Tibial nerve (tissue), 4 donors: ENCODE data around the gene KLHL5. TPM values are rescaled to one million over a fixed set of nuclear protein-coding genes. Genes with fewer than 3 reads are reported as not detected.

Experiments used
- DNase-seq, 2 donors: peaks; one replicate each; pipeline ENCODE4 v3.0.0-alpha.2; 2019; ENCODE audit warnings: low spot score in 2 of 2
- H3K27ac ChIP-seq, 4 donors: fragments of 200-600 bp; sonication (generic) in 3 of 4; one replicate each; pipeline ENCODE4 v1.5.1; 2017 to 2019; ENCODE audit warnings: mild to moderate bottlenecking in 1 of 4
- H3K27me3 ChIP-seq, 2 donors: fragments of 200-600 bp; sonication (generic) in 1 of 2; one replicate each; pipeline versions ENCODE4 v1.5.1 to v1.6.0; 2017 to 2019
- H3K36me3 ChIP-seq, 3 donors: fragments of 200-600 bp; sonication (generic); one replicate each; pipeline ENCODE4 v1.5.1; 2018 to 2019
- H3K4me1 ChIP-seq, 4 donors: fragments of 200-600 bp; sonication (generic) in 3 of 4; one replicate each; pipeline ENCODE4 v1.5.1; 2017 to 2019
- H3K4me3 ChIP-seq, 4 donors: fragments of 200-600 bp; sonication (generic) in 3 of 4; one replicate each; pipeline ENCODE4 v1.5.1; 2017 to 2019; ENCODE audit warnings: mild to moderate bottlenecking in 1 of 4, moderate library complexity in 1 of 4
- H3K9me3 ChIP-seq, 4 donors: fragments of 200-600 bp; sonication (generic) in 3 of 4; one replicate each; pipeline ENCODE4 v1.5.1; 2017 to 2019
- CTCF ChIP-seq, 5 experiments: fragments of 200-600 bp in 3 of 5; fragments of 450-650 bp in 2 of 5; sonication (generic) in 3 of 5; IDR thresholded peaks; one replicate each; pipeline ENCODE4 v1.5.1; 2016 to 2019; ENCODE audit warnings: antibody characterized with exemption in 5 of 5, mild to moderate bottlenecking in 3 of 5, moderate library complexity in 2 of 5
- EP300 ChIP-seq, 2 donors: sonication (generic); formaldehyde crosslinking; IDR thresholded peaks; one replicate each; pipeline ENCODE4 v1.6.1; 2017; ENCODE audit warnings: antibody characterized with exemption in 2 of 2, mild to moderate bottlenecking in 1 of 2
- POLR2A ChIP-seq, 2 donors: fragments of 450-650 bp; IDR thresholded peaks; one replicate each; pipeline ENCODE4 v1.6.1; 2017; ENCODE audit warnings: antibody characterized with exemption in 2 of 2, mild to moderate bottlenecking in 2 of 2, moderate library complexity in 2 of 2
- WGBS, 2 donors: methylation state at CpG; one replicate each; pipeline ENCODE4 v1.1.5; 2018; 5-methylcytosine and 5-hydroxymethylcytosine counted together
- total RNA-seq, 4 donors: library from RNA; depleted of rRNA; stranded (reverse); fragments of >200 nt; gene quantifications; one replicate each; pipeline ENCODE4 v1.1.0, GENCODE V29; 2016

KLHL5 gene
- total RNA-seq, 4 donors from 2014 or later, result 18.8 to 34.5 (median 27.5) TPM

GRCh38 chr4:39104255-39104654, 42.2 kb downstream of the KLHL5 start:
- H3K4me1 ChIP-seq, result no peaks in the 10 kb centered on the region
- no peak overlapping the region for H3K4me3 ChIP-seq
- peaks cover 0 to 35% (median 0%) of the 10 kb centered on the region in 3 donors for H3K36me3 ChIP-seq
- H3K9me3 ChIP-seq, result no peaks in the 10 kb centered on the region
- no peak for DNase-seq
- no peaks in the 10 kb centered on the region for H3K27me3 ChIP-seq
- TF ChIP-seq EP300 (IDR thresholded peaks at IDR 0.05) (no peak), POLR2A (IDR thresholded peaks at IDR 0.05) (no peak), CTCF (IDR thresholded peaks at IDR 0.05) (no peak)
- 75 to 79% methylated on average over 2 of the region's 2 CpGs for WGBS, 2 donors
- no peak overlapping the region for H3K27ac ChIP-seq

DNA sequence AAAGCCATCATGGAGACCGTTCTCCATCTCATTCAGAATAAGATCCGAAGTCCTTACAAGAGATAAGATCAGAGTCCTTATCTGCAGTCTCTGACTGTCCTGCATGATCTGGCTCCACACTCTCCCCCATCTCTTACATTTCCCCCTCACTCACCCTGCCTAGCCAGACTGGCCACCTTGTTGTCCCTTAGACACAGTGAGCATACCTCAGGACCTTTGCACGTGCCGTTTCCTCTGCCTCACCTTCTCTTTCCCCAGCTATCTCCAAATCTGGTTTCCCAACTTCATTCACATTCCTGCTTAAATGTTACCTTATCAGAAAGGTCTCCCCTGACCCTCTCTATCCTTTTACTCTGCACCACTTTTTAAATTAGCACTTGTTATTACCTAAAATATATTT, 44.0 kb downstream of the KLHL5 start:
- H3K36me3 ChIP-seq, result peaks cover 0 to 39% (median 0%) of the 10 kb centered on the region in 3 donors

GRCh38 chr4:39114436-39114835, 52.4 kb downstream of the KLHL5 start:
- 60 to 66% methylated on average over 2 of the region's 2 CpGs for WGBS, 2 donors
- Histone ChIP-seq H3K4me1 (no peaks in the 10 kb centered on the region), H3K27me3 (no peaks in the 10 kb centered on the region), H3K4me3 (no peak overlapping the region), H3K27ac (no peak overlapping the region), H3K36me3 (peaks cover 0 to 74% (median 0%) of the 10 kb centered on the region in 3 donors), H3K9me3 (no peaks in the 10 kb centered on the region)
- no peak for TF ChIP-seq CTCF (IDR thresholded peaks at IDR 0.05)
- no peak for TF ChIP-seq EP300 (IDR thresholded peaks at IDR 0.05)
- TF ChIP-seq POLR2A (IDR thresholded peaks at IDR 0.05), result no peak
- no peak for DNase-seq

More for the DNA sequence above, 44.0 kb downstream of the KLHL5 start:
- 98 to 99% methylated on average over 4 of the region's 4 CpGs for WGBS, 2 donors
- no peak overlapping the region for H3K27ac ChIP-seq
- TF ChIP-seq POLR2A (IDR thresholded peaks at IDR 0.05) (no peak), EP300 (IDR thresholded peaks at IDR 0.05) (no peak), CTCF (IDR thresholded peaks at IDR 0.05) (no peak)
- no peaks in the 10 kb centered on the region for H3K4me1 ChIP-seq
- no peaks in the 10 kb centered on the region for H3K9me3 ChIP-seq
- no peak for DNase-seq
- H3K27me3 ChIP-seq, result no peaks in the 10 kb centered on the region
- H3K4me3 ChIP-seq, result no peak overlapping the region

DNA sequence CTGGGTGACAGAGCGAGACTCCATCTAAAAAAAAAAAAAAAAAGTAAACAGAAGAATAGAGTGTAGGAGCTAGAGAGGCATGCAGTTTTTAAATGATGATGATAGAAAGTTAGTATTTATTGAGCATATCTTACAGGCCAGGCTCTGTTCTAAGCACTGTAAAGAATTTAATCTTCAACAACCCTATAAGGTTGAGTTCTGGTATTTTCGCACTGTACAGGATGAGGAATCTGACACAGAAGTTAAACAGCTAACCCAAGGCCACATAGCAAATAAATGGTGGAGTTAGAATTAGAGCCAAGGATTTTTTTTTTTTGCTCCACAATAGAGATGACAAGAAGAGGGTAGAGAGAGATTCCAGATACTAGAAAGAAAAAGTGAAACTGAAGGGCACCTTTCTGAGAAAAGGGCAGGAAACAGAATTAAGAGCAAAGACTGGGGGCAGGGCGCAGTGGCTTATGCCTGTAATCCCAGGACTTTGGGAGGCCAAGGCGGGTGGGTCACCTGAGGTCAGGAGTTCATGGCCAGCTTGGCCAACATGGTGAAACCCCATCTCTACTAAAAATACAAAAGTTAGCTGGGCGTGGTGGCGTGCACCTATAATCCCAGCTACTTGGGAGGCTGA, 56.1 kb downstream of the KLHL5 start:
- no peaks in the 10 kb centered on the region for H3K27me3 ChIP-seq
- no peak overlapping the region for H3K27ac ChIP-seq
- H3K9me3 ChIP-seq, result no peaks in the 10 kb centered on the region
- DNase-seq, result no peak
- TF ChIP-seq EP300 (IDR thresholded peaks at IDR 0.05), result no peak
- no peak for TF ChIP-seq POLR2A (IDR thresholded peaks at IDR 0.05)
- no peak for TF ChIP-seq CTCF (IDR thresholded peaks at IDR 0.05)
- no peak overlapping the region for H3K4me3 ChIP-seq
- H3K36me3 ChIP-seq, result peaks cover 0 to 75% (median 0%) of the 10 kb centered on the region in 3 donors
- 96 to 97% methylated on average over 6 of the region's 6 CpGs for WGBS, 2 donors
- no peaks in the 10 kb centered on the region for H3K4me1 ChIP-seq

DNA sequence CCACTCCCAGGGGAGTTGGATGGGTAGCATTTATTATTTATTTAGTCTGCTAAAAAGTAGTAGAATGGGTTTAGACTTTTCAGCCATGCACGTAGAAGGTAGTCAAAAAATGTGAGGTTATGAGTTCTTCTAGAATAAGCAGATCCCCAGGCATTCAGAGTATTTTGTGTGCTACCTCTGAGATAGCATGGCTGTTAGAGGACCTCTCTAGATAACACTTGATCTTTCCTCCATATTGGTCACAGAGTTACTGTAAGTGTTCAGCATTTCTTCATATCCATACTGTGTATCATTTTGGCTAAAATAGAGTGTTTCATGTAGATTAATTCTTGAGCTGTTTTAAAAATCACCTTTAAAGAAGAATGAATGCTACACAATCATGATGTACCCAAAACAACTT, 58.4 kb downstream of the KLHL5 start:
- H3K4me1 ChIP-seq, result no peaks in the 10 kb centered on the region
- peaks cover 0 to 4% (median 0%) of the 10 kb centered on the region in 4 donors for H3K9me3 ChIP-seq
- no peaks in the 10 kb centered on the region for H3K27me3 ChIP-seq
- WGBS, 2 donors, result 76 to 77% methylated on average over 1 of the region's 1 CpG
- DNase-seq, result no peak
- H3K36me3 ChIP-seq, result peaks cover 0 to 63% (median 0%) of the 10 kb centered on the region in 3 donors
- TF ChIP-seq POLR2A (IDR thresholded peaks at IDR 0.05) (no peak), EP300 (IDR thresholded peaks at IDR 0.05) (no peak)
- no peak overlapping the region for H3K4me3 ChIP-seq
- no peak overlapping the region for H3K27ac ChIP-seq
